HG03135 (cell line): ENCODE results near the gene PADI1.

ENCODE experiments used
- ATAC-seq: cut with Tn5 transposase; IDR thresholded peaks from one replicate; pipeline ENCODE4 v1.9.1; 2021; ENCODE audit warnings: mild to moderate bottlenecking, moderate library complexity; ENCODE audit not compliant: unreplicated experiment

PADI1 gene

DNA sequence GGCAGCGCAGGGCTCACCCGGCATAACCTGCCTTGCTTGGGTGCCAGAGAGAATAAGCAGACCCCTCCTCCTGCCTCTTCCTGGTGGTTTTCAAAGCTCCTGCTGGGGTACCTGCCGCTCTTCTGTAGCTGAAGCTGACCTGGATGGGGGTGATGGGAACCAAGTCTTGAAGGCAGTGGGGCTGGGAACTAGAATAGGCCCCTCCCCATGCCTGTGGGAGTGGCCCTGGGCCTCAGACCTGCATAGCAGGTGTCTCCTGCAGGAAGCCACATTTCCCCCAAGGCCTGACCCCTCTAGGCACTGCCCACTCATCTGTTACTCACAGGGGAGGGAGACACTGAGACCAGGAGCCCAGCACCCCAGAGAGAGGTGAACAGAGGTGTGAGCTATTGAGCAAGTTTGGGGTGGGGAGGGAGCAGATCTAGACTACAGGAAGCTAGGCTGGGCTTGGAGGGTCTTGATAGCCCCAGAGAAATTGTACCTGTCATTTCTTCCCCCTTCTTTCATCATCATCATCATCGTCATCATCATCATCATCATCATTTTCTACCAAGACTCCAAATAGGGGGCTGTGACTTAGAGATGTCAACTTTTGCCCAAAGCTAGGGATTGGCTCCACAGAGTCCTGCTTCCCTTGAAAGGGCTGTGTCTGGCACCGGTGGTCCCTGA, 10.1 kb downstream of the PADI1 start:
- ATAC-seq: no peak

DNA sequence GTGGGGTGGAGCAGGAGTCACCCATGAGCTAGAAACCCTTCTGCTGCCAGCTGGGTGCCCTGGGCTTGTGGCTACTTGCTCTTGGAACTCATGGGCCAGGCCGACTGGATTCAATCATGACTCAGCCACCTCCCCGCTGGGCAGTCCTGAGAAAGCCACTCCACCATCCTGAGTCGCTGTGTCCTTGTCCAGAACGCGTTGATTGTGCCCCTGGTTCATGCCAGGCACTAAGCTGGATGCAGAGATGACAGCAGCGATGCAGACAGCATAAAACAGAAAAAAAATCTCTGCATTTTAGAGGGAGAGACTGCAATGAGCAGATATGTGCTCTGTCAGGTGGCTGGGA, 10.6 kb downstream of the PADI1 start:
- ATAC-seq: no peak

DNA sequence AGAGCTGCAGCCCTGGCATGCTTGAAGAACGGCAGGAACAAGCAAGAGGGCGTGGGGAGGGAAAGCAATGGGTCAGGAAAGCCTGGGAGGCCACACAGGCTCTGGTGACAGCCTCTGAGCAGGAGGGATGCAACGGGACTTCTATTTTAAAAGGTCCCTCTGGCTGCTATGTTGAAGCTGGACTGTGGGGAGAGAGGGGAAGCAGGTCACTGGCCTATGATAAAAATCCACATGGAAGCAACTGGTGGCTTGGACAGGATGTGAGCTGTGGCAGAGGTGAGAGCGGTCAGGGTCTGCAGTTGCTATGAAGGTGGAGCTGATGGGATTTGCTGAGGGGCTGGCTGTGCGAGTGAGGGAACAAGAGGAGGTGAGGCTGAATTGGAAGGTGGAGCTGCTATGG, 11.2 kb downstream of the PADI1 start:
- ATAC-seq: no peak

DNA sequence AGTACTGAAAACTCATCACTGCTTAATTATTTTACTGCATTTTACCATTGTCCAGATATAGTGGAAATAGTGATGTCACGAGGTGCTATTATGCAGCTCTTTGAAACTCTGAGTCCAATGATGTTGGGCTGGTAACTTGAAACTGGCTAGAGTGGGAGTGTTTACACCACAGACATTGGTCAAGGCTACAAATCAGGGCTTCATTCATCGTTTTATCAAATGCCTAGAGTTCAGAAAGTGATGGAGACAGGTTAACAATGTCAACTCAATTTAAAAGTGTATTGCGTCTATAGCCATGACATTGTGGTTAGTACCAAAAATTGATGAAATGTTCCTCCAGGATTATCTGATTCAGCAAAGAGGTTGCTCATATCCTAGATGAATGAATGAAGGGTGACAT, 12.7 kb downstream of the PADI1 start:
- ATAC-seq: no peak

DNA sequence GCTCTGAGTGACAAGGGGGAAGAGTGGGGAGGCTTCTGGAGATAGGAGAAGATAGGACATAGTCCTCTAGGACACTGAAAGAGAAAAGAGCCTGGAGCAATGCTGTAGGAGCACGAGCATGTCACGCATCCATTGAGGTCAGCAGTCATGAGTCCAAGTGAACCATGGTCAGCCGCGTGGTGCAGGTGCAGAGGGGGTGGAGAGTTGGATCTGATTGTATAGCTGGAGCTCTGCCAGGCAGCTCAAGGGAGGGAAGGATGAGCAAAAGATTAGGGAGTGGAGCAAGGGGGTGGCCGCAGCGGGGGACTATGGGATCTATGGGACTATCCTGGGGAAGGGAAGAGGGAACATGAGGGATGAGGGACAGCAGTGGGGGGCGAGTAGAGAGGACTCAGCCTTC, 14.0 kb downstream of the PADI1 start:
- no peak for ATAC-seq

DNA sequence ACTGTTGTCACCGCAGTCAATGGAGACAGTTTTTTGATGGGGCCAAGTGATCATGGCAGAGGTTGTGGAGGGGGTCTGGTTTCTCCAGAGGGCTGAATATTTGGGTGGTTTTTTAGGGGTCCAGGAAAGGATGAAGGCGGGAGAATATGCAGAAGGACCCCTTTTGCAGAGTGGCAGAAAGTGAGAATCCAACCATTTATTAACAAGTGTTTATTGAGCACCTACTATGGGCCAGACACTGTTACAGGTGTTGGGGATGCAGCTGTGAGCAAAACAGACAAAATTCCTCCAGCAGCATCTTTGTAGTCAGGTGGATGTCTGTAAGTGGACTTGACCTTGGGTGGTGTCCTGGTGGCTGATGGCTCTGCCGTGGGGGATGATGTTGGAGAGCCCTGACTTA, 15.4 kb downstream of the PADI1 start:
- ATAC-seq: no peak

DNA sequence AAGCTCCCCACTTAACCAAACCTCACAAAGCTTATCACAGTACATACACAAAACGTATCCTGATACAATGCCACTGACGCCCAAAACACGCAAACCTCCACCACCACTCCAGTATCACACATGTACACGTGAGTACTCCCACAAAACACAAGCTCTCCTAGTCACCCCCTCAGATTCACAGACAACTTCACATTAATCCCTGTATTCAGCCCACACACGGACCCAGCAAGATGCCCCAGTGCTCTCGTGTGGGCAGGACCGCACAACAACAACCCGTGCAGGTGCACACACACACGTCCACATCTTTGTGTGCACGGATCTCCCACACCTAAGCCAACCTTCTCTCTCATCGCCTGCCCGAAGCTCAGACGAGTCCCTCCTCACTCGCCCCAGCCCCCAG, 17.6 kb downstream of the PADI1 start:
- ATAC-seq: no peak

DNA sequence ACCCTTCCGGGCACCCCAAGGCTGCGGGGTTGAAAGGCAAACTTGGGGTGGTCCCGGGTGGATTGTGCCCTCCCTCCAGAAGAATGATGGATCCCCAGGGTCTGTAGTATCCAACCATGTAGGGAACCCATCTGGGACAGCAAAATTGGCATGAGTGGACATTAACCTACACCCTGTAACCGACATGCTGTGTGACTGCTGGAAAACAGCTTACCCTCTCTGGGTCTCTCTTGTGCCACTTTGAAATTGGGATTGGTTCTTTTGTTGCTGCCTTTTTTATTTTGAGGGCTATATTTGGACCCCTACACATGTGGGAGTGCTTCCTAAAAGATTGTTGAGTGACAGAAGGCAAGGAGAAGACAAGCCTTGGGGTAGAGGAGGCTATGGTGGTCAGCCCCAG, 19.5 kb downstream of the PADI1 start:
- no peak for ATAC-seq

DNA sequence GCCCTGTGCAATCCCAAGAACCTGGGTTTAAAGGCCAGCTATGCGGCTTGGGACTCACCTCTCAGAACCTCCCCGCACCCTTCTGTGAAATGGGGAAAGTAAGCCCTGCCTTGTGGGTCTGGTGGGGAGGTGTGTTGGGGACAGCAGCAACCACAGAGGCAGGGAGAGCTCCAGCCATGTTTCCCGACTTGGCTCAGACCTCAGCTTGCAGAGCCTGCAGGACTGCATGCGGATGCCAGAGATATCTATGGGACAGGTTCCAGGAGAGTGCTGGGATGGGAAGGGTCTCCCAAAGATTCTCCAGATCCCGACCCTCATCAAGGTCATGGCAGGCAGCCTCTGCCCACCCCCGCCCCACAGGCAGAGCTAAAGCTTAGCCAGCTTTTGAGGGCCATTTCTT, 20.2 kb downstream of the PADI1 start:
- no peak for ATAC-seq

DNA sequence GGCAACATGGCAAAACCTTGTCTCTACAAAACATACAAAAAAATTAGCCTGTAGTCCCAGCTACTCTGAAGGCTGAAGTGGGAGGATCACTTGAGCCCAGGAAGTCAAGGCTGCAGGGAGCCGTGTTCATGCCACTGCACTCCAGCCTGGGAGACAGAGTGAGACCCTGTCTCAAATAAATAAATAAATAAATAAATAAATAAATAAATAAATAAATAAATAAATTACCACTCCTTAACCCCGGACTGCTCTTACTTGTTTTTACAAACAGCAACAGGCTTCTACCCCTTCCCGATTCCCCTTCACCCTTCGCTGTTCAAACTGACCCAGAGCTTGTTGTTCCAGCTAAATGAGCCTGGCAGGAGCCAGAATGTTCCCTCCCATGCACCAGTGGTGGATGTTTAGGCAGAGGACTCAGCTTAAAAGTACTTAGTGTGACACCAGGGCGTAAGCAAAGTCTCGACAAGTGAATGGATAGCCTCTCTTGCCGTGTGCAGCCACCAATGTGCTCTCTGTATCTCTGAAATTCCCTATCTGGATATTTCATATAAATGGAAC, 22.5 kb downstream of the PADI1 start:
- no peak for ATAC-seq

DNA sequence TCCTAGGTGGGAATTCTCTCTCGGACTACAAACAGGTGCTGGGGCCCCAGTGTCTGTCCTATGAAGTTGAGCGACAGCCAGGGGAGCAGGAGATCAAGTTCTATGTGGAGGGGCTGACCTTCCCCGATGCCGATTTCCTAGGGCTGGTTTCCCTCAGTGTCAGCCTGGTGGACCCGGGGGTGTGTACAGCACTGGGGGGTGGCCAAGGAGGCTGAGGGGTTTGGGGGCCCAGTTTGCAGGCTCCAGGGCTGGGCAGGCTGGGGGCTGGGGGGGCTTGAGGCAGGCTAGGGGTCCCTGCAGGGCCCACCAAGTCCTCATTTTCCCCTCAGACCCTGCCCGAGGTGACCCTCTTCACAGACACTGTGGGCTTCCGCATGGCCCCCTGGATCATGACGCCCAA, 23.7 kb downstream of the PADI1 start:
- no peak for ATAC-seq

DNA sequence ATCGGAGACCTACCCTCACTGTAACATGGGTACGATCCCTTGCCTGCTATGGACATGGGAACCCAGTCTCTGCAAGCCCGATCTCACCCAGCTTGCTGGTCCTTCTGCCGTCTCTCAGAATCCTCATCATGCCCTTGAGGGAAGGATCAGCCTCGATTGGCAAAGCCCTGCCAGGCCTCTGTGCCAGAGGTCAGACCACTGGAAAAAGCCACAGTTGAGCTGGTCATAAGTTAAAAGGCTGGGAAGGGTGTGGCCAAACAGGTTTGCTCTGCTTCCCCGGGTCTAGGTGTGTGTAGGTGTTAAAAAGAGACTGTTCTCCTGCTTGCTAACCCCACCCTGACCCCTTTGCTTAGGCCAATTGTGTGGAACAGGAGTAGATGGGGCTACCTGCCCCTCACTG, 24.5 kb downstream of the PADI1 start:
- no peak for ATAC-seq

DNA sequence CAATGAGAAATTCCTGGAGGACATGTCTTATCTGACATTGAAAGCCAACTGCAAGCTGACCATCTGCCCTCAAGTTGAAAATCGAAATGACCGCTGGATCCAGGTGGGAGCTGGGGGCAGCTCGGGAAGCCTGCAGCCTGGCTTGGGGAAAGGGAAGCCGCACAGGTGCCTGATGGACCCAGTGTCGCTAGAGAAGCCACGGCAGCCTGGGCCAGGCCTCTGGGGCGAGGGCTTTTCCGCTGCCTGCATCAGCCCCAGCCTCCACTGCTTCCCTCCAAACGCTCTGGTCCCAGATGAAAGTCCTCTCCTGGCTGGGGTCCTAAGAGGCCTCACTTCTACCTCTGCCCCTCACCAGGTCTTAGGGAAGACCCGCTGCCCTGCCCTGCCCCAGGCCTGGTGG, 25.2 kb downstream of the PADI1 start:
- ATAC-seq: no peak

DNA sequence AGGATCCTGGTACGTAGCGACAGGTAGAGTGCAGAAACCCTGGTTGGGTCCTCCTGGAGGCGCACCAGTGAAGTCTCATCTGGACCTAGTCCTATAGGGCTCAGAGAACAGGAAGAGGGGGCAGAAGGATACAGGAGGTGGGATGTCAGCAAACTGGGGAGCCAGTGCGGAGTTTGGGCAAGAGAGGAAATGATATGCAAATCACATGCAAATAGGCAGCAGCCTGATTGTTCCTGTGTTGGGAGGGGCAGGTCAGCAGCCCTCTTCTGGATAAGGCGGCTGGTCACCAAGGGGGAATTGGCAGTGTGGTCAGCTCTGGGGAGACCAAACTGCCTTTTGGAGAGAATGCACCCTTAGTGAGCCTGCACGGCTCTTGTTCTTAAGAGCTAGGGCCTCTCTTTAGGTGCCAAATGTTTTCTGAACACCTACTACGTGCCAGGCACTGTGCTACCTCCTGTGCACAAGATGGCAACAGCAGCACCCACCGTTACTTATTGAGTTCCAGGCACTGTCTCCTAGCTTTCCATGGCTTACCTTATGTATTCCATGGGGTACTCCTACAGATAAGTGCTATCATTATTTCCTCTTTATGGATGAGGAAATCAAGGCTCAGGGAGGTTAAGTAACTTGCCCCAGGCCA, 25.9 kb downstream of the PADI1 start:
- no peak for ATAC-seq

DNA sequence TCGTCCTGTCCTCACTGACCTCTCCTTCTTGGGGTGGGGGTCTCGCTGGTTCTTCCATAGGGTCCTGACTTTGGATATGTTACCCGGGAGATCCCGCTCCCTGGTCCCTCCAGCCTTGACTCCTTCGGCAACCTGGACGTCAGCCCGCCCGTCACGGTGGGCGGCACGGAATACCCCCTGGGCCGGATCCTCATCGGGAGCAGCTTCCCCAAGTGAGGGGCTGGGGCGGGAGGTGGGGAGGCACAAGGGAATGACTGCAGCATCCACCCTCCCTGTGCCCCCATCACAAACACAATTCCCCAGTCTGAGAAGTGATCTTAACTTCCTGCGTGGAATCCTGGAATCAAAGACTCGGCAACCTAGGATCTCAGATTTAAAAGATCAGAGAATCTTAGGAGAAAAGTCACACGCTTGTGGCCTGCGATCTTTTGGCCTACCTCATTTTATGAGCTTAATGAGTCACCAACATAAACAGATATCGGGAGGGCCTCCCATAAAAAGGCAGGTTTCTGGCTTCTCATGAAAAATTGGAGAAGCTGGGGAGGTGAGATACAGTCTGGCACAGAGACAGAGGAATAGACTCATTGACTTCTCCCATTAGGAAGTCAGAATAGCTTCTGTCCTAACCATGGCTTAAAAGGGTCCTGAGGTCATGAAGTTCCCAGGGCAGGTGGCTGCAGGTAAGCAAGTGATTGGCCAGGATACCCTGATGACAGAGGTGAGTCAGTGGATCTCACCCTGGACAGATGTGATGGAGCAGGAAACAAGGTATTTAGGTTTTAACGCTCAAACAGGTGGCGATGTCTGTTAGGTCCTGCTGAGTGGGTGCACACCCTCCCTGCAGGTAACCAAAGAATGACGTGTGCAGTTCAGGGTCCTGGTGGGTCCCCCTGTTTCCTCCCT, 28.1 kb downstream of the PADI1 start:
- ATAC-seq: no peak

DNA sequence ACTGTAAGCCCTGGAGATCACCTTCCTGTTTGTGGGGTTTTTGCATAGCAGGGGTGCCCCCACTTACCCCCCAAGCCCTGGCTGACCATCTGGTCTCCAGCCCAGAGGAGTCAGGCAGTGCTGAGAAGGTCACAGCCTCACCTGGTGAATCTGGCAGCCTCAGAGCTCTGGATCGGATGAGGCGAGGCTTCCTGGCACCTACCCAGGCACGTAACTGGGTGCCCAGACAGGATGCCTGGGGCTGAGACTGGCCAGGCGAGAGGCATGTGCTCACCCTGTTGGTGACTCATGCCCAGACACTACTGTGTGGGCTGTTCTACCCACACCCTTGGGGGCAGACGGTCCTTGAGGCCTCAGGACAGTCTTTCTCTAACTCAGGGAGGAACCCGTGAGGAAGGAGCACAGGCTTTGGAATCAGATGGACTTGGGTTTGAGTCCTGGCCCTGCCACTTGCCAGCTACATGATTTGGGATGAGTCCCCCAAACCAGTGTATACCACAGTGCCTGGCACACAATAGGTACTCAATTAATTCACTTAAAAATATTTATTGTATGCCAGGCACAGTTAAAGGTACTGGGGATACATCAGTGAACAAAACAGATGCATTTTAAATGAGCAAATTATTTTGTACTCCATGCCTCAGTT, 28.9 kb downstream of the PADI1 start:
- ATAC-seq: no peak

DNA sequence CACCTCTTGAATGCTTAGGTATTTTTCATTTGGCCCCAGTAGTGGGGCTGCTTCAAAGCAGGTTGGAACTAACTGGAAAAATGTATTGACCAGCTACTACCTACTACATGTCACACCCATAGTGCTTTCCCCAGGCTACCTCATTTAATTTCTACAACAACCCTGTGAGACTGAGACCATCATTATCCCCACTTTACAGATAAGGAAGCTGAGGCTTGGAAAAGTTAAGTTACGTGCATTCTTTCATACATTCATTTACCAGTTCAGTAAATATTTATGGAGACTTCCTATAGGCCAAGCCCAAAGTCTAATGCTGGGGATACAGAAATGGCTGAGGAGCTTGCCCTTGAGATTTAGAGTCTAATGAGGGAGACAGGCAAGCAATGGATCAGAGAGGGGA, 29.5 kb downstream of the PADI1 start:
- no peak for ATAC-seq

DNA sequence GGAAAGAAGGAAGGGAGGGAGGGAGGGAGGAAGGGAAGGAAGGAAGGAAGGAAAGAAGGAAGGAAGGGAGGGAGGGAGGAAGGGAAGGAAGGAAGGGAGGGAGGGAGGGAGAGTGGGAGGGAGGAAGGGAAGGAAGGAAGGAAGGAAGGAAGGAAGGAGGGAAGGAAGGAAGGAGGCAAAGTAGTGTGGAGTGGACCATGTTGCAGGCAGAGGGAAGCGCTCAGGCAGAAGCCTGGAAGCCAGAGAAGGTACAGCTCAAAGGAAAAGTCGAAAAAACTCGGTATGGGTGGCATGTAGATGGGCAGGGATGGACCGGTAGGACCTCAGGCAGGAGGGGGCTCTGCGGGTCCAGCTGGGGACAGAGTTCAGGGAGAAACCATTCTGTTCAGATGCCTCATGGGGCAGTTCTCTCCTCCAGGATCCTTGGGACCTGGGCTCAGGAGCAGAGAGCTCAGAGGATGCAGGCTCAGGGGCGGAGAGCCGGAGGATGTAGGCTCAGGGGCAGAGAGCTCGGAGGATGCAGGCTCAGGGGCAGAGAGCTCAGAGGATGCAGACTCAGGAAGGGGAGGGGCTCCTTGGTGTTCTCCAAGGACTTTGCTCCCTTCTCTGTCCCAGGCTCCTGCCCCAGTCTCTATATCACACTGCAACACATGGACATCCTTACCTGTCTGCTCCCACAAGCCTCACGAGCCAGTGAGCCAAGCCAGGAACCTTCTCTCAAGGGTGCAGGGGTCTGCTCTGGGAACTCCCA, 30.4 kb downstream of the PADI1 start:
- ATAC-seq: no peak

DNA sequence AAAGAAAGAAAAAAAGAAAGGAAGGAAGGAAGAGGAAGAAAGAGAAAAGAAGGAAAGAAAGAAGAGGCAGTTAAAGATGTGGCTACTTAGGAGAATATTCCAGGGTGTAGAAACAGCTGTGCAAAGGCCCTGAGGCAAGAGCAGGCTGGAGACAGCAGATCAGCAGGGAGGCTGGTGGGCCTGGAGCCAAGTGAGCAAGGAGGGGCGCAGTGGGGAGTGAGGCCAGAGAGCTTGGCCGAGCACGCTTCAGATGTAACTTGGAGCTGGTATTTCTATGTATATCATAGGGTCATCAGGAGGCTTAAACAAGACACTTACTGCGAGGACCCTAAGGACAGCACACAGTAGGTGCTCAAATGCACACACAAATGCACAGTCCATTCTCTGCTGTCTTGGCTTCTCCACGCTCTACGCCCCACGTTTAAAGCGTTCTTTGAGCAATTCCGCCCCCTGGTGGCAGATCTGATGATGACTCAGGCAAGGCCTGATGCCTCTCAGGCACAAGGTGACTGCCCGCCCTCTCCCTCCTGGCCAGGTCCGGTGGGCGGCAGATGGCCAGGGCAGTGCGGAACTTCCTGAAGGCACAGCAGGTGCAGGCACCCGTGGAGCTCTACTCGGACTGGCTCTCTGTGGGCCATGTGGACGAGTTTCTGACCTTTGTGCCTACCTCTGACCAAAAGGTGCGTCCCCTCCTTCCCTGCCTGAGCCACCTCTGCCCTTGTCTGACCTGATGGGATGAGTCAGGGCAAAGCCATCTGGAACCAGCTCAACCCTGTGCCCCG, 32.0 kb downstream of the PADI1 start:
- no peak for ATAC-seq

DNA sequence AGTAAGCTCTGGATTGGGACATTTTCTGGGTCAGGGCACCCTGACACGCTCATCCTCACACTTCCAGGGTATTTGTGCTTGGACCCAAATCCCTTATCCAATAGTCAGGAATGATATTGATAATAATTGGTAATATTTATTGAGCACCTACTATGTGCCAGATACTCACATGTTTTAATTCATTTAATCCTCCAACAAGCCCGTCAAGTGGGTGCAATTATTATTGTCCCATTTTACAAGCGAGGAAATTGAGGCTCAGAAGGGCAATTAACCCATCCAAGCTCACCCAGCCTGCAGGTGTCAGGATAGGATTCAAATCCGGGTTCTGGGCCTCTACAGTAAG, 32.6 kb downstream of the PADI1 start:
- no peak for ATAC-seq
